Measurements from ENCODE around the gene RASIP1.
"Not testable (repeated sequence)": the region's sequence is repeated elsewhere in the genome, so short reads cannot be mapped to it uniquely, and the experiment has no call there.

RASIP1 gene

DNA sequence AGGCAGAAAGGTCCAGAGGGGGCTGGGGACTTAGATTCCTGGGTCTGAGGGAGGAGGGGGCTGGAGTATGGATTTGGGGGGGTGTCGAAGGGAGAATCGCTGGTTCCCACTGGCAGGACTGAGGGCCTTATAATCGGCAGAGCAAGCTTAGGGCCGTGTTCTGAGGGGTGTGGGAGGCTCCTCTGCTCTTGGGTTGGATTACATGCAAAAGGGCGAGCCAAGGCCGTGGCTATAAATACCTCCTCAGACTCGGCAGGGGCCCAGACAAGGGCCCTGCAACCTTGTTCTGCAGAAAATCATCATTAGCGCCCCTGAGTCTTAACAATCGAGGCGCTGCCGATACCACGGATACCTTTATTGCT lies 20.2 kb downstream of the RASIP1 start:
- Histone ChIP-seq H3K4me2 (ENCODE audit: insufficient read depth, low read length) (peak overlapping the region; percentile 77), H3K9ac (ENCODE audit: low read depth, low read length) (peak overlapping the region; percentile 60), H3K4me3 (ENCODE audit: low read depth in 1 of 2, low read length in 2 of 2) (peak overlapping the region; percentile 3 to 60; a peak in 3 of 4 replicates), H4K20me1 (ENCODE audit: insufficient read depth, low read length) (no peaks in the 10 kb centered on the region), H3K9me3 (ENCODE audit: insufficient read depth, low read length, severe bottlenecking) (no peaks in the 10 kb centered on the region), H3K4me1 (ENCODE audit: insufficient read depth, low read length) (peaks cover 32% of the 10 kb centered on the region), H3K27ac (ENCODE audit: low read length) (peak overlapping the region; percentile 83), H3K27me3 (ENCODE audit: insufficient read depth, low read length, poor library complexity) (no peaks in the 10 kb centered on the region), H3K36me3 (ENCODE audit: insufficient read depth, low read length) (no peaks in the 10 kb centered on the region), H2AFZ (ENCODE audit: low read depth, low read length) (peak overlapping the region; percentile 72), H3K79me2 (ENCODE audit: insufficient read depth, low read length) (peaks cover 3% of the 10 kb centered on the region; the same call in 1 of the 2 replicates)
- ATAC-seq (ENCODE audit: insufficient read depth, low read depth), result no peak
- TF ChIP-seq, protein P1, sequence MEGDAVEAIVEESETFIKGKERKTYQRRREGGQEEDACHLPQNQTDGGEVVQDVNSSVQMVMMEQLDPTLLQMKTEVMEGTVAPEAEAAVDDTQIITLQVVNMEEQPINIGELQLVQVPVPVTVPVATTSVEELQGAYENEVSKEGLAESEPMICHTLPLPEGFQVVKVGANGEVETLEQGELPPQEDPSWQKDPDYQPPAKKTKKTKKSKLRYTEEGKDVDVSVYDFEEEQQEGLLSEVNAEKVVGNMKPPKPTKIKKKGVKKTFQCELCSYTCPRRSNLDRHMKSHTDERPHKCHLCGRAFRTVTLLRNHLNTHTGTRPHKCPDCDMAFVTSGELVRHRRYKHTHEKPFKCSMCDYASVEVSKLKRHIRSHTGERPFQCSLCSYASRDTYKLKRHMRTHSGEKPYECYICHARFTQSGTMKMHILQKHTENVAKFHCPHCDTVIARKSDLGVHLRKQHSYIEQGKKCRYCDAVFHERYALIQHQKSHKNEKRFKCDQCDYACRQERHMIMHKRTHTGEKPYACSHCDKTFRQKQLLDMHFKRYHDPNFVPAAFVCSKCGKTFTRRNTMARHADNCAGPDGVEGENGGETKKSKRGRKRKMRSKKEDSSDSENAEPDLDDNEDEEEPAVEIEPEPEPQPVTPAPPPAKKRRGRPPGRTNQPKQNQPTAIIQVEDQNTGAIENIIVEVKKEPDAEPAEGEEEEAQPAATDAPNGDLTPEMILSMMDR (IDR thresholded peaks at IDR 0.05; ENCODE audit: borderline replicate concordance, extremely low read depth, low read length, poor library complexity, severe bottlenecking), result no peak
- TF ChIP-seq EZH2 (IDR thresholded peaks at IDR 0.05; ENCODE audit: borderline replicate concordance, low read depth, low read length, severe bottlenecking), result no peak
- no peak for DNase-seq

DNA sequence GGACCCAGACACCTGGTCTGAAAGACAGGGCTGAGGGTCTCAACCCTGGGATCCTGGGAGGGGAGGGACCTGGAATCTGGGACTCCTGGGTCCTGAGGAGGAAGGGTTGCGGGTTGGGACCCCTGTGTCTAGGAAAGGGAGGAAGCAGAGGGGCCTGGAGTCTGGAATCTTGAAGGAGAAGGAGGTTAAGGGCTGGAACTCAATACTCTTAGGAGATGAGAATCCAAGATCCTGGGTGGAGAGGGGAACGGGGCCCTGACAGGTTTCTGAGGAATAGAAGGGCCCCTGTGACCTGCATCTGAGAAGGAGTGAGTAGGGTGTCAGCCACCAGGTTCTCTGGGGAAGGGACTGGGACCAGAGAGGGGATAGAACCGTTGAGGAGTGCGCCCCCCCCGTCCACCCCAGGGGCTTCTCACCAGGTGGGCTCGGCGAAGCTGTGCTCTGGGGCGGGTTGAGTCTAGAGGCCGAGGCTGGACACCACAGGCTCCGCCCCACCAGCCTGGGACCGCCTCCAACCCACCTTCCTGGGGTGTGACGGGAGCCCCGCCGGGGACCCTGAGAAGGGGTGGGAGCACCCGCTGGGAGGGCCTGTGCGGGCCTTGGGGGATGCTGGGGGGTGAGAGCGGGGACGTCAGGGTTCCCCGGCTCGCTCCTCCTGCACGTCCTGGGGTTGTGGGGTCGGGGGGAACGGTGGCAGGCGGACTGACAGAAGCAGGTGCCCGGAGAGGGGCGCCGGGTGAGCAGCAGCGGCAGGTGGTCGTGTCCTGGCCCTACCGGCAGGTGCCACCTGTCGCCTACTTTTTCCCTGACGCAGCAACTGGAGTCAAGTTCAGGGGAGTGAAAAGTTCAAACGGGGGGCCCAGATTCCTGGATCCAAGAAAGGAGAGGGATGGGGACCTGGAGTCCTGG lies 20.9 kb downstream of the RASIP1 start, which contains the start of gene MAMSTR:
TSS of gene MAMSTR (minus strand) at position 463 of the 909 bp plus-strand sequence. CDS start 694 bp downstream, outside the sequence.
- TF ChIP-seq, protein P1 (IDR thresholded peaks at IDR 0.05; ENCODE audit: borderline replicate concordance, extremely low read depth, low read length, poor library complexity, severe bottlenecking), result no peak
- no peak for TF ChIP-seq EZH2 (IDR thresholded peaks at IDR 0.05; ENCODE audit: borderline replicate concordance, low read depth, low read length, severe bottlenecking)
- H3K27ac ChIP-seq (ENCODE audit: low read length), result peak within 1 kb of the TSS; percentile 83
- ATAC-seq (ENCODE audit: insufficient read depth, low read depth), result no peak

DNA sequence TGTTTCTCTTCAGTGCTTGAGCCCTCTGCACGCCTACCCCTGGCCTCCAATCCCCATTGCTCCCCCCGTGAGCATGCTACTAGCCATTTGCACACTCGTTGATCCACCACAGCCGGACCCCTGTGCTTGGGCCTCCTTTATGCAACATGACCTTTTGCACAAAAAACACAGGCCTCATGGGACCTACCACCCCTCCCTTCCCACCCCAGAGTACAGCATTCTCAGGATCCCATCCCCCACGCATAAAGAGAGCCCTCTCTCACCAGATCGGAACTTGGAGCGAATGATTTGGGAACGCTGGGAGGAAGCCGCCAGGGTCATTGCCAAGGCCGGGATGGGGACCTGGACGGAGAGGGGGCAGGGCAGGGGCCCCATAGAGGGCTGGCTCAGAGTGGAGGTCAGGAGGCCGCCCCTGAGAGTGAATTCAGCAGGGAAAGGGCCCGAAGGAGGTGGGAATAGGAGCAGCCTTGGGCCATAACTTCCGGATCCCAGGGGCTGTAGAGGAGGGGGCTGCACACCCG lies 21.6 kb downstream of the RASIP1 start:
- Histone ChIP-seq H3K4me1 (ENCODE audit: insufficient read depth, low read length) (peaks cover 30% of the 10 kb centered on the region), H3K36me3 (ENCODE audit: insufficient read depth, low read length) (no peaks in the 10 kb centered on the region), H3K27me3 (ENCODE audit: insufficient read depth, low read length, poor library complexity) (no peaks in the 10 kb centered on the region), H4K20me1 (ENCODE audit: insufficient read depth, low read length) (no peaks in the 10 kb centered on the region), H2AFZ (ENCODE audit: low read depth, low read length) (no peak overlapping the region), H3K4me2 (ENCODE audit: insufficient read depth, low read length) (no peak overlapping the region), H3K9me3 (ENCODE audit: insufficient read depth, low read length, severe bottlenecking) (no peaks in the 10 kb centered on the region), H3K9ac (ENCODE audit: low read depth, low read length) (no peak overlapping the region), H3K79me2 (ENCODE audit: insufficient read depth, low read length) (peaks cover 10% of the 10 kb centered on the region), H3K27ac (ENCODE audit: low read length) (no peak overlapping the region), H3K4me3 (ENCODE audit: low read depth in 1 of 2, low read length in 2 of 2) (no peak overlapping the region)
- DNase-seq (no peak), ATAC-seq (ENCODE audit: insufficient read depth, low read depth) (no peak)
- TF ChIP-seq, protein P1 (IDR thresholded peaks at IDR 0.05; ENCODE audit: borderline replicate concordance, extremely low read depth, low read length, poor library complexity, severe bottlenecking), result no peak
- no peak for TF ChIP-seq EZH2 (IDR thresholded peaks at IDR 0.05; ENCODE audit: borderline replicate concordance, low read depth, low read length, severe bottlenecking)

More for the DNA sequence above, 20.9 kb downstream of the RASIP1 start, which contains the start of gene MAMSTR:
- peaks cover 32% of the 10 kb centered on the region for H3K4me1 ChIP-seq (ENCODE audit: insufficient read depth, low read length)
- peak within 1 kb of the TSS; percentile 77 for H3K4me2 ChIP-seq (ENCODE audit: insufficient read depth, low read length)
- no peaks in the 10 kb centered on the region for H3K9me3 ChIP-seq (ENCODE audit: insufficient read depth, low read length, severe bottlenecking)
- H3K79me2 ChIP-seq (ENCODE audit: insufficient read depth, low read length), result peaks cover 9% of the 10 kb centered on the region
- H4K20me1 ChIP-seq (ENCODE audit: insufficient read depth, low read length), result no peaks in the 10 kb centered on the region
- peak within 1 kb of the TSS; percentile 60 for H3K9ac ChIP-seq (ENCODE audit: low read depth, low read length)
- DNase-seq, result no peak
- H2AFZ ChIP-seq (ENCODE audit: low read depth, low read length), result peak within 1 kb of the TSS; percentile 72
- no peaks in the 10 kb centered on the region for H3K27me3 ChIP-seq (ENCODE audit: insufficient read depth, low read length, poor library complexity)
- no peaks in the 10 kb centered on the region for H3K36me3 ChIP-seq (ENCODE audit: insufficient read depth, low read length)
- peak within 1 kb of the TSS; percentile 3 to 60; a peak in 3 of 4 replicates for H3K4me3 ChIP-seq (ENCODE audit: low read depth in 1 of 2, low read length in 2 of 2)

DNA sequence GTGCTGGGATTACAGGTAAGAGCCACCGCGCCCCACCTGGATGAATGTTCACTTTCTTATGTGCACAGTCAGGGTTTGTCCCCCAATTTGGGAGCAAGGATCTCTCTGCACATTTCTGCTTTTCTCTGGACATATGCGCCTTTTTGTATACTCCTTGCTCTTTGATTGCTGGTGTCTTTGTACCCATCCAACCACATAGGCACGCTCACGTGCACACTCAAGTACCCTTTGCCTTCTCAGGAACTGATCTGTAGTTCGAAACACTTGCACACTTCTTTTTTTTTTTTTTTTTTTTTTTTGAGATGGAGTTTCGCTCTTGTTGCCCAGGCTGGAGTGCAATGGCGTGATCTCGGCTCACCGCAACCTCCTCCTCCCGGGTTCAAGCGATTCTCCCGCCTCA lies 22.3 kb downstream of the RASIP1 start:
- not testable (repeated sequence) for H2AFZ ChIP-seq (ENCODE audit: low read depth, low read length); H3K4me3 ChIP-seq (ENCODE audit: low read depth in 1 of 2, low read length in 2 of 2); H3K4me2 ChIP-seq (ENCODE audit: insufficient read depth, low read length); H3K9ac ChIP-seq (ENCODE audit: low read depth, low read length); H3K27me3 ChIP-seq (ENCODE audit: insufficient read depth, low read length, poor library complexity); H3K9me3 ChIP-seq (ENCODE audit: insufficient read depth, low read length, severe bottlenecking); H4K20me1 ChIP-seq (ENCODE audit: insufficient read depth, low read length); H3K27ac ChIP-seq (ENCODE audit: low read length); DNase-seq; ATAC-seq (ENCODE audit: insufficient read depth, low read depth); H3K36me3 ChIP-seq (ENCODE audit: insufficient read depth, low read length)
- Histone ChIP-seq H3K79me2 (ENCODE audit: insufficient read depth, low read length) (peaks cover 14% of the 10 kb centered on the region), H3K4me1 (ENCODE audit: insufficient read depth, low read length) (peaks cover 35% of the 10 kb centered on the region)
